HepG2 (cell line): ENCODE results near the gene MKRN3. TPM values are rescaled to one million over a fixed set of nuclear protein-coding genes. Genes with fewer than 3 reads are reported as not detected.
A peak's percentile ranks its signal among the peaks of the same experiment; 100 is the strongest.

Experiments used
- ATAC-seq: fragments of 200-7000 bp; cut with Tn5 transposase; 3 replicates; pipeline ENCODE4 v1.9.1; 2020; ENCODE audit warnings: mild to moderate bottlenecking, moderate library complexity
- BruUV-seq: library from RNA; stranded (reverse); fragments of 400-500 nt; replicated peaks from 2 replicates; lab custom pipeline; 2021; lab: Mats Ljungman, UMichigan
- CTCF ChIA-PET: fragments of 300-600 bp; formaldehyde crosslinking; extraction: SDS; loops from one replicate; lab custom pipeline; 2021; ENCODE audit warnings: low total read pairs, inconsistent platforms, low intra/inter-chr PET ratio; lab: Yijun Ruan, JAX
- POLR2A ChIA-PET: fragments of 350-600 bp; sonication (Branson Sonifier 250); formaldehyde crosslinking; loops from one replicate; lab custom pipeline; 2020; ENCODE audit warnings: antibody characterized with exemption, inconsistent platforms; lab: Yijun Ruan, JAX
- DNase-seq: peaks from one replicate; pipeline ENCODE4 v3.0.0-alpha.2; 2015; ENCODE audit warnings: low spot score
- FAIRE-seq: peaks from 3 replicates; lab custom pipeline; 2011; peaks lifted over from hg19 to GRCh38; lab: Jason Lieb, UNC
- H2AFZ ChIP-seq: one replicate; pipeline ENCODE4 v1.6.1; 2011; ENCODE audit warnings: low read length, inconsistent platforms
- H3K27ac ChIP-seq: fragments of 300-600 bp; 3 replicates; pipeline ENCODE4 v1.8.0; 2011; ENCODE audit warnings: mixed run types, mild to moderate bottlenecking, mixed read lengths, low read length, inconsistent platforms; ENCODE audit not compliant: insufficient read depth; ENCODE audit errors: extremely low read length
- H3K27me3 ChIP-seq, 2 experiments: fragments of 200-600 bp in 1 of 2; 2 replicates in 1 of 2; 3 replicates in 1 of 2; pipeline versions ENCODE4 v1.6.0 to v1.8.0; 2011; ENCODE audit warnings: low read length in 2 of 2, mild to moderate bottlenecking in 2 of 2, moderate library complexity in 2 of 2, inconsistent platforms in 1 of 2; ENCODE audit not compliant: insufficient read depth in 2 of 2, control insufficient read depth in 1 of 2
- H3K36me3 ChIP-seq, 2 experiments: fragments of 200-600 bp in 1 of 2; replicated peaks in 1 of 2; 2 replicates in 1 of 2; 3 replicates in 1 of 2; pipeline versions ENCODE4 v1.5.1 to v1.8.0; 2011; ENCODE audit warnings: low read length in 2 of 2, inconsistent platforms in 1 of 2; ENCODE audit not compliant: insufficient read depth in 2 of 2, control insufficient read depth in 1 of 2
- H3K4me1 ChIP-seq: 2 replicates; pipeline ENCODE4 v1.5.1; 2012; ENCODE audit warnings: low read length, inconsistent platforms; ENCODE audit not compliant: insufficient read depth
- H3K4me2 ChIP-seq: 2 replicates; pipeline ENCODE4 v1.6.0; 2011; ENCODE audit warnings: low read depth, low read length, inconsistent platforms
- H3K4me3 ChIP-seq, 3 experiments: fragments of 200-600 bp in 1 of 3; sonication (generic), shearing (Covaris generic) in 1 of 3; replicated peaks in 1 of 3; 2 replicates each; pipeline ENCODE4 v1.5.1; 2011 to 2016; ENCODE audit warnings: low read length in 3 of 3, inconsistent platforms in 2 of 3, low read depth in 2 of 3, mild to moderate bottlenecking in 2 of 3, control low read depth in 1 of 3, mixed read lengths in 1 of 3; ENCODE audit not compliant: insufficient read depth in 1 of 3
- H3K79me2 ChIP-seq: one replicate; pipeline ENCODE4 v1.6.1; 2011; ENCODE audit warnings: low read length, inconsistent platforms; ENCODE audit not compliant: insufficient read depth
- H3K9ac ChIP-seq: 2 replicates; pipeline ENCODE4 v1.6.0; 2011; ENCODE audit warnings: mild to moderate bottlenecking, low read depth, low read length, inconsistent platforms; ENCODE audit not compliant: insufficient read depth
- H3K9me3 ChIP-seq: 2 replicates; pipeline ENCODE4 v1.5.1; 2012; ENCODE audit warnings: mild to moderate bottlenecking, low read length
- H4K20me1 ChIP-seq: 2 replicates; pipeline ENCODE4 v1.6.0; 2011; ENCODE audit warnings: inconsistent platforms, mild to moderate bottlenecking, low read length, moderate library complexity; ENCODE audit not compliant: insufficient read depth
- AGO2 ChIP-seq: fragments of 200-400 bp; formaldehyde crosslinking; optimal IDR thresholded peaks from 2 replicates; pipeline ENCODE3; 2017; ENCODE audit warnings: mild to moderate bottlenecking, low read depth, low read length, moderate library complexity
- CBFB ChIP-seq: sonication (generic); formaldehyde crosslinking; IDR thresholded peaks from 2 replicates; pipeline ENCODE4 v1.4.0; 2020; ENCODE audit warnings: missing genetic modification reagents
- EZH2 ChIP-seq: conservative IDR thresholded peaks from 2 replicates; pipeline ENCODE4 v1.6.1; 2012; ENCODE audit warnings: mild to moderate bottlenecking, low read depth, low read length, moderate library complexity
- HNRNPLL ChIP-seq: fragments of 200-400 bp; formaldehyde crosslinking; IDR thresholded peaks from 2 replicates; pipeline ENCODE4 v1.6.1; 2017; ENCODE audit warnings: mild to moderate bottlenecking, low read depth, low read length; ENCODE audit not compliant: poor library complexity, severe bottlenecking
- ISX ChIP-seq: sonication (generic); formaldehyde crosslinking; conservative IDR thresholded peaks from 2 replicates; pipeline ENCODE4 v1.5.0; 2020; ENCODE audit warnings: missing genetic modification reagents
- KLF15 ChIP-seq: sonication (generic); formaldehyde crosslinking; IDR thresholded peaks from 2 replicates; pipeline ENCODE4 v1.8.1; 2023; ENCODE audit warnings: borderline replicate concordance, mild to moderate bottlenecking, inconsistent platforms, missing genetic modification reagents, mixed read lengths
- NFYC ChIP-seq: IDR thresholded peaks from 2 replicates; pipeline ENCODE4 v1.6.1; 2016; ENCODE audit warnings: missing genetic modification reagents, missing compliant biosample characterization
- NPAS2 ChIP-seq: sonication (generic); formaldehyde crosslinking; IDR thresholded peaks from 2 replicates; pipeline ENCODE4 v1.8.0; 2022; ENCODE audit warnings: mild to moderate bottlenecking, missing genetic modification reagents, borderline replicate concordance
- SOX13 ChIP-seq, 3 experiments: fragments of 450-650 bp in 1 of 3; sonication (generic) in 1 of 3; formaldehyde crosslinking in 1 of 3; IDR thresholded peaks in 2 of 3; conservative IDR thresholded peaks in 1 of 3; 2 replicates each; pipeline versions ENCODE4 v1.5.0 to v1.6.1; 2016 to 2020; ENCODE audit warnings: antibody characterized with exemption in 1 of 3, mild to moderate bottlenecking in 1 of 3, missing compliant biosample characterization in 1 of 3, missing genetic modification reagents in 1 of 3, moderate library complexity in 1 of 3
- SRSF1 ChIP-seq: fragments of 200-400 bp; formaldehyde crosslinking; optimal IDR thresholded peaks from 2 replicates; pipeline ENCODE3; 2017; ENCODE audit warnings: mild to moderate bottlenecking, low read depth, low read length, moderate library complexity
- TP53 ChIP-seq: sonication (generic); formaldehyde crosslinking; conservative IDR thresholded peaks from 2 replicates; pipeline ENCODE4 v1.4.0; 2020; ENCODE audit warnings: missing genetic modification reagents
- XRCC5 ChIP-seq: fragments of 200-400 bp; formaldehyde crosslinking; optimal IDR thresholded peaks from 2 replicates; pipeline ENCODE3; 2017; ENCODE audit warnings: mild to moderate bottlenecking, low read length
- ZKSCAN1 ChIP-seq: fragments of 150-350 bp; IDR thresholded peaks from 2 replicates; pipeline ENCODE4 v1.6.1; 2014; ENCODE audit warnings: low read length
- ZNF20 ChIP-seq: sonication (generic); formaldehyde crosslinking; IDR thresholded peaks from 2 replicates; pipeline ENCODE4 v1.4.0; 2020; ENCODE audit warnings: mild to moderate bottlenecking, moderate library complexity, missing genetic modification reagents
- ZNF574 ChIP-seq: sonication (generic); formaldehyde crosslinking; IDR thresholded peaks from 2 replicates; pipeline ENCODE4 v1.4.0; 2020; ENCODE audit warnings: missing genetic modification reagents
- ZNF841 ChIP-seq: sonication (generic); formaldehyde crosslinking; IDR thresholded peaks from 2 replicates; pipeline ENCODE4 v1.8.1; 2023; ENCODE audit warnings: missing genetic modification reagents, borderline replicate concordance
- ZSCAN5A ChIP-seq: sonication (generic); formaldehyde crosslinking; IDR thresholded peaks from 2 replicates; pipeline ENCODE4 v1.8.0; 2022; ENCODE audit warnings: mild to moderate bottlenecking, missing genetic modification reagents, borderline replicate concordance
- WGBS: methylation state at CpG from one replicate; pipeline ENCODE4 v1.1.6; 2017; ENCODE audit warnings: low lambda C conversion rate; 5-methylcytosine and 5-hydroxymethylcytosine counted together
- in situ Hi-C: cut with HindIII; loops from 2 replicates; pipeline ENCODE4 v1.10.0; 2017; ENCODE audit warnings: low pct_unique_long_range_greater_than_20kb; ENCODE audit not compliant: extremely low pct_ligation_motif_present
- intact Hi-C: fragments of 100-400 bp; cut with micrococcal nuclease; formaldehyde crosslinking; loops from one replicate; pipeline ENCODE4 v1.10.0; 2022; ENCODE audit not compliant: unreplicated experiment
- polyA plus RNA-seq, 8 experiments: library from polyadenylated mRNA; depleted of rRNA in 3 of 8; stranded (reverse) in 7 of 8; unstranded in 1 of 8; fragments of >200 nt; fragmentation: Illumina TruSeq in 4 of 8; extraction: Trizol in 4 of 8; gene quantifications; 2 replicates each; pipeline versions ENCODE4 v1.2.1 to v1.2.3, GENCODE V29; 2011 to 2016; ENCODE audit warnings: low read depth in 4 of 8, missing spikeins in 1 of 8, mixed read lengths in 1 of 8; ENCODE audit not compliant: insufficient read depth in 1 of 8
- total RNA-seq, 5 experiments: library from RNA; depleted of rRNA; stranded (reverse); fragments of >200 nt; fragmentation: Illumina TruSeq; extraction: Trizol; gene quantifications; 2 replicates each; pipeline ENCODE4 v1.2.3, GENCODE V29; 2016; ENCODE audit warnings: low read depth in 1 of 5
- TF ChIP-seq, protein P1 (sequence below): IDR thresholded peaks from 2 replicates; pipeline ENCODE4 v1.6.1; 2016; ENCODE audit warnings: mild to moderate bottlenecking, missing biosample characterization, missing genetic modification reagents
- TF ChIP-seq, protein P2 (sequence below): sonication (generic); formaldehyde crosslinking; IDR thresholded peaks from 2 replicates; pipeline ENCODE4 v1.8.1; 2022; ENCODE audit warnings: mild to moderate bottlenecking, missing genetic modification reagents

The MKRN3 gene
- total and polyA plus RNA-seq, 2 of the 13 experiments (the other 11 are each of a cell fraction or from before 2014, with no cell fraction given) = 2.4 to 5.2 TPM

DNA sequence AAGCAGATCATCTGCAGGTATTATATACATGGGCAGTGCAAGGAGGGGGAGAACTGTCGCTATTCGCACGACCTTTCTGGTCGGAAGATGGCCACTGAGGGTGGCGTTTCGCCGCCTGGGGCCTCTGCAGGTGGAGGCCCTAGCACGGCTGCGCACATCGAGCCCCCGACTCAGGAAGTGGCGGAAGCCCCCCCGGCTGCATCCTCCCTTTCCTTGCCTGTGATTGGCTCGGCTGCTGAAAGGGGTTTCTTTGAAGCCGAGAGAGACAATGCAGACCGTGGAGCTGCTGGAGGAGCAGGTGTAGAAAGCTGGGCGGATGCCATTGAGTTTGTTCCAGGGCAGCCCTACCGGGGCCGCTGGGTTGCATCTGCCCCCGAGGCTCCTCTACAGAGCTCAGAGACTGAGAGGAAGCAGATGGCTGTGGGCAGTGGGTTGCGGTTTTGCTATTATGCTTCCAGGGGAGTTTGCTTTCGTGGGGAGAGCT is 639 bp downstream of the MKRN3 start:
- H3K27me3 ChIP-seq = no peaks in the 10 kb centered on the region; a peak in 1 of 5 replicates
- 0 out of 2 replicates have a peak, but pooled peaks cover 5% of the 10 kb centered on the region for H4K20me1 ChIP-seq
- peaks cover 10% of the 10 kb centered on the region; the same call in 1 of the 2 replicates for H3K9me3 ChIP-seq
- in situ Hi-C loops = loop anchor here (10.0 kb wide), 1 partner anchor 61 kb away; no protein-coding TSS in a partner anchor
- H2AFZ ChIP-seq = no peak overlapping the region
- POLR2A ChIA-PET = interaction anchor here (0.9 kb wide), 1 partner anchor 8 kb away, joined by 3 read pairs; no protein-coding TSS in a partner anchor
- peaks cover 14% of the 10 kb centered on the region for H3K79me2 ChIP-seq
- H3K9ac ChIP-seq = peak overlapping the region; percentile 85
- no peaks in the 10 kb centered on the region for H3K36me3 ChIP-seq
- no TSS peak for BruUV-seq
- intact Hi-C loops = no loop called here
- H3K4me3 ChIP-seq = peak overlapping the region; percentile 60 to 76 (median 65)
- H3K27ac ChIP-seq = peak overlapping the region; percentile 85
- WGBS = 38% methylated on average over 16 of the region's 22 CpGs
- peak overlapping the region; percentile 56 for H3K4me2 ChIP-seq
- ATAC-seq = peak; percentile 84
- DNase-seq = peak; percentile 60
- CTCF ChIA-PET = no interaction called here
- FAIRE-seq = no peak
- H3K4me1 ChIP-seq = peaks cover 17% of the 10 kb centered on the region
- TF ChIP-seq, protein P1, sequence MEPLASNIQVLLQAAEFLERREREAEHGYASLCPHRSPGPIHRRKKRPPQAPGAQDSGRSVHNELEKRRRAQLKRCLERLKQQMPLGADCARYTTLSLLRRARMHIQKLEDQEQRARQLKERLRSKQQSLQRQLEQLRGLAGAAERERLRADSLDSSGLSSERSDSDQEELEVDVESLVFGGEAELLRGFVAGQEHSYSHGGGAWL = no peak
- TF ChIP-seq CBFB (CRISPR knock-in tag) (no peak), NFYC (CRISPR knock-in tag) (peak; percentile 68), AGO2 (peak; percentile 65), EZH2 (no peak), HNRNPLL (peak; percentile 73), ZNF574 (CRISPR knock-in tag) (no peak), ZNF841 (CRISPR knock-in tag) (no peak), ZNF20 (CRISPR knock-in tag) (no peak), SRSF1 (peak; percentile 17), SOX13 (IDR thresholded peaks at IDR 0.05) (no peak), SOX13 (CRISPR knock-in tag; conservative IDR thresholded peaks at IDR 0.05 in 1 of 2, IDR thresholded peaks at IDR 0.05 in 1 of 2) (peak in 1 of 2 experiments; percentile 75; a peak in 2 of 4 replicates), XRCC5 (peak; percentile 24), KLF15 (CRISPR knock-in tag) (no peak), ISX (CRISPR knock-in tag) (no peak), TP53 (CRISPR knock-in tag) (no peak), ZSCAN5A (no peak), ZKSCAN1 (no peak), NPAS2 (no peak)
- TF ChIP-seq, protein P2, sequence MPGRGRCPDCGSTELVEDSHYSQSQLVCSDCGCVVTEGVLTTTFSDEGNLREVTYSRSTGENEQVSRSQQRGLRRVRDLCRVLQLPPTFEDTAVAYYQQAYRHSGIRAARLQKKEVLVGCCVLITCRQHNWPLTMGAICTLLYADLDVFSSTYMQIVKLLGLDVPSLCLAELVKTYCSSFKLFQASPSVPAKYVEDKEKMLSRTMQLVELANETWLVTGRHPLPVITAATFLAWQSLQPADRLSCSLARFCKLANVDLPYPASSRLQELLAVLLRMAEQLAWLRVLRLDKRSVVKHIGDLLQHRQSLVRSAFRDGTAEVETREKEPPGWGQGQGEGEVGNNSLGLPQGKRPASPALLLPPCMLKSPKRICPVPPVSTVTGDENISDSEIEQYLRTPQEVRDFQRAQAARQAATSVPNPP (CRISPR knock-in tag) = no peak
